CD14-positive monocyte (primary cell): ENCODE measurements around the gene PCGF1. TPM values are rescaled to one million over a fixed set of nuclear protein-coding genes. Genes with fewer than 3 reads are reported as not detected.
A peak's percentile ranks its signal among the peaks of the same experiment; 100 is the strongest.

Experiments used
- DNase-seq, 3 donors: peaks; one replicate each; pipeline ENCODE4 v3.0.0-alpha.2; 2011 to 2022
- H2AFZ ChIP-seq: 2 replicates; pipeline ENCODE4 v1.6.0; 2012; ENCODE audit warnings: mild to moderate bottlenecking, low read depth, low read length, inconsistent platforms; ENCODE audit not compliant: insufficient read depth, poor library complexity, severe bottlenecking
- H3K27ac ChIP-seq, 2 donors: 1 replicate in 1 of 2; 2 replicates in 1 of 2; pipeline ENCODE4 v1.5.1; 2012 to 2013; ENCODE audit warnings: low read length in 2 of 2, control low read depth in 1 of 2, inconsistent platforms in 1 of 2, low read depth in 1 of 2, mild to moderate bottlenecking in 1 of 2
- H3K27me3 ChIP-seq, 2 donors: one replicate each; pipeline versions ENCODE4 v1.6.0 to v1.6.1; 2011 to 2013; ENCODE audit warnings: low read length in 2 of 2; ENCODE audit not compliant: control insufficient read depth in 2 of 2, insufficient read depth in 2 of 2
- H3K36me3 ChIP-seq, 2 donors: replicated peaks in 1 of 2; 1 replicate in 1 of 2; 2 replicates in 1 of 2; pipeline versions ENCODE4 v1.5.1 to v1.6.1; 2012 to 2013; ENCODE audit warnings: low read length in 2 of 2, control low read depth in 1 of 2, inconsistent platforms in 1 of 2, mild to moderate bottlenecking in 1 of 2; ENCODE audit not compliant: insufficient read depth in 2 of 2, control insufficient read depth in 1 of 2
- H3K4me1 ChIP-seq, 2 donors: 1 replicate in 1 of 2; 2 replicates in 1 of 2; pipeline versions ENCODE4 v1.5.1 to v1.6.1; 2012 to 2013; ENCODE audit warnings: low read length in 2 of 2, control low read depth in 1 of 2, inconsistent platforms in 1 of 2, mild to moderate bottlenecking in 1 of 2, moderate library complexity in 1 of 2; ENCODE audit not compliant: insufficient read depth in 2 of 2, control insufficient read depth in 1 of 2
- H3K4me2 ChIP-seq: replicated peaks from 2 replicates; pipeline ENCODE3; 2012; ENCODE audit warnings: low read length, moderate library complexity, mild to moderate bottlenecking; ENCODE audit not compliant: poor library complexity, severe bottlenecking; ENCODE audit errors: extremely low read depth
- H3K4me3 ChIP-seq, 3 experiments: fragments of 200-600 bp in 1 of 3; sonication (generic) in 1 of 3; replicated peaks in 1 of 3; 1 replicate in 2 of 3; 2 replicates in 1 of 3; pipeline ENCODE4 v1.5.1; 2011 to 2013; ENCODE audit warnings: low read length in 3 of 3, mild to moderate bottlenecking in 3 of 3, control low read depth in 2 of 3, low read depth in 2 of 3, inconsistent platforms in 1 of 3, moderate library complexity in 1 of 3
- H3K79me2 ChIP-seq: 2 replicates; pipeline ENCODE4 v1.6.0; 2012; ENCODE audit warnings: mild to moderate bottlenecking, control low read depth, inconsistent platforms, low read length, moderate library complexity; ENCODE audit not compliant: insufficient read depth
- H3K9ac ChIP-seq: 2 replicates; pipeline ENCODE4 v1.6.0; 2017; ENCODE audit warnings: low read length, mild to moderate bottlenecking; ENCODE audit not compliant: insufficient read depth, poor library complexity, severe bottlenecking
- H3K9me3 ChIP-seq, 2 donors: replicated peaks in 1 of 2; 1 replicate in 1 of 2; 2 replicates in 1 of 2; pipeline versions ENCODE4 v1.5.1 to v1.6.1; 2012 to 2013; ENCODE audit warnings: low read length in 2 of 2, control low read depth in 1 of 2; ENCODE audit not compliant: control insufficient read depth in 1 of 2, insufficient read depth in 1 of 2
- H4K20me1 ChIP-seq: 2 replicates; pipeline ENCODE4 v1.6.0; 2012; ENCODE audit warnings: mild to moderate bottlenecking, low read length, control low read depth, moderate library complexity; ENCODE audit not compliant: insufficient read depth
- H3K27ac Mint-ChIP-seq, 7 donors: one replicate each; pipeline ENCODE4 v1.8.0; 2020; ENCODE audit warnings: mild to moderate bottlenecking in 7 of 7, mixed read lengths in 7 of 7, moderate library complexity in 6 of 7, inconsistent platforms in 2 of 7
- H3K27me3 Mint-ChIP-seq, 3 donors: one replicate each; pipeline ENCODE4 v1.8.0; 2021 to 2022; ENCODE audit warnings: low read depth in 3 of 3, mild to moderate bottlenecking in 3 of 3, mixed read lengths in 3 of 3, moderate library complexity in 3 of 3, inconsistent platforms in 1 of 3
- H3K36me3 Mint-ChIP-seq, 2 donors: one replicate each; pipeline ENCODE4 v1.8.0; 2020; ENCODE audit warnings: mixed read lengths in 2 of 2, inconsistent platforms in 1 of 2, mild to moderate bottlenecking in 1 of 2
- H3K4me1 Mint-ChIP-seq: one replicate; pipeline ENCODE4 v1.8.0; 2020; ENCODE audit warnings: mild to moderate bottlenecking, mixed read lengths
- H3K4me3 Mint-ChIP-seq, 2 donors: one replicate each; pipeline ENCODE4 v1.8.0; 2020; ENCODE audit warnings: mild to moderate bottlenecking in 2 of 2, mixed read lengths in 2 of 2, moderate library complexity in 1 of 2
- H3K9me3 Mint-ChIP-seq, 7 donors: one replicate each; pipeline ENCODE4 v1.8.0; 2020 to 2022; ENCODE audit warnings: mixed read lengths in 7 of 7, mild to moderate bottlenecking in 6 of 7, moderate library complexity in 6 of 7, inconsistent platforms in 2 of 7
- WGBS: methylation state at CpG from one replicate; pipeline ENCODE4 v1.1.5; 2013; ENCODE audit warnings: missing lambda C conversion rate; ENCODE audit not compliant: insufficient coverage; 5-methylcytosine and 5-hydroxymethylcytosine counted together
- intact Hi-C, 2 donors: fragments of 100-400 bp; cut with micrococcal nuclease; formaldehyde crosslinking; loops; one replicate each; pipeline versions ENCODE4 v1.15.0 to v1.15.1; 2023
- polyA plus RNA-seq, 3 donors: library from polyadenylated mRNA; depleted of rRNA in 1 of 3; unstranded in 2 of 3; stranded (reverse) in 1 of 3; fragments of 300-500 nt in 2 of 3; fragments of >200 nt in 1 of 3; fragmentation: Illumina TruSeq in 2 of 3; gene quantifications; 1 replicate in 2 of 3; 2 replicates in 1 of 3; pipeline ENCODE4 v1.2.3, GENCODE V29; 2012 to 2021
- TF ChIP-seq, protein P1 (sequence below): fragments of 200-600 bp; IDR thresholded peaks from one replicate; pipeline ENCODE4 v1.8.0; 2022; ENCODE audit warnings: antibody characterized with exemption, mild to moderate bottlenecking

PCGF1 gene
- polyA plus RNA-seq, 3 donors, result 18.0 to 30.5 (median 20.5) TPM

GRCh38 chr2:74500578-74500946 is 6.9 kb downstream of the PCGF1 start:
- H3K27ac ChIP-seq, result no peak overlapping the region
- DNase-seq, result no peak
- H3K36me3 ChIP-seq, result no peaks in the 10 kb centered on the region
- Mint-ChIP-seq H3K4me1 (peaks cover 62% of the 10 kb centered on the region), H3K27ac (peak overlapping the region in 1 of 7 donors; percentile 18), H3K4me3 (peak overlapping the region in 1 of 2 donors; percentile 96), H3K9me3 (peaks cover 0 to 27% (median 4%) of the 10 kb centered on the region in 7 donors), H3K36me3 (peaks cover 36 to 48% of the 10 kb centered on the region in 2 donors), H3K27me3 (peaks cover 62 to 77% (median 64%) of the 10 kb centered on the region in 3 donors)
- H2AFZ ChIP-seq, result no peak overlapping the region
- H4K20me1 ChIP-seq, result no peaks in the 10 kb centered on the region
- intact Hi-C loops, result no loop called here
- H3K27me3 ChIP-seq, result peaks cover 51 to 66% of the 10 kb centered on the region in 2 donors
- H3K79me2 ChIP-seq, result peaks cover 14% of the 10 kb centered on the region
- peaks cover 59 to 65% of the 10 kb centered on the region in 2 donors for H3K4me1 ChIP-seq
- H3K4me3 ChIP-seq, result no peak overlapping the region
- H3K9me3 ChIP-seq, result peaks cover 0 to 20% of the 10 kb centered on the region in 2 donors
- TF ChIP-seq, protein P1, sequence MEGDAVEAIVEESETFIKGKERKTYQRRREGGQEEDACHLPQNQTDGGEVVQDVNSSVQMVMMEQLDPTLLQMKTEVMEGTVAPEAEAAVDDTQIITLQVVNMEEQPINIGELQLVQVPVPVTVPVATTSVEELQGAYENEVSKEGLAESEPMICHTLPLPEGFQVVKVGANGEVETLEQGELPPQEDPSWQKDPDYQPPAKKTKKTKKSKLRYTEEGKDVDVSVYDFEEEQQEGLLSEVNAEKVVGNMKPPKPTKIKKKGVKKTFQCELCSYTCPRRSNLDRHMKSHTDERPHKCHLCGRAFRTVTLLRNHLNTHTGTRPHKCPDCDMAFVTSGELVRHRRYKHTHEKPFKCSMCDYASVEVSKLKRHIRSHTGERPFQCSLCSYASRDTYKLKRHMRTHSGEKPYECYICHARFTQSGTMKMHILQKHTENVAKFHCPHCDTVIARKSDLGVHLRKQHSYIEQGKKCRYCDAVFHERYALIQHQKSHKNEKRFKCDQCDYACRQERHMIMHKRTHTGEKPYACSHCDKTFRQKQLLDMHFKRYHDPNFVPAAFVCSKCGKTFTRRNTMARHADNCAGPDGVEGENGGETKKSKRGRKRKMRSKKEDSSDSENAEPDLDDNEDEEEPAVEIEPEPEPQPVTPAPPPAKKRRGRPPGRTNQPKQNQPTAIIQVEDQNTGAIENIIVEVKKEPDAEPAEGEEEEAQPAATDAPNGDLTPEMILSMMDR, result no peak
- H3K4me2 ChIP-seq, result no peak overlapping the region
- H3K9ac ChIP-seq, result no peak overlapping the region

- no peaks in the 10 kb centered on the region for H4K20me1 ChIP-seq
- H3K27me3 ChIP-seq, result peaks cover 51 to 66% of the 10 kb centered on the region in 2 donors
- H3K9ac ChIP-seq, result no peak overlapping the region
- H3K4me3 Mint-ChIP-seq, result peak overlapping the region in 1 of 2 donors; percentile 96
- peak overlapping the region; percentile 87 for H3K4me2 ChIP-seq
- TF ChIP-seq, protein P1, result no peak
- peaks cover 0 to 27% (median 4%) of the 10 kb centered on the region in 7 donors for H3K9me3 Mint-ChIP-seq
- no peaks in the 10 kb centered on the region for H3K36me3 ChIP-seq
- WGBS, result 57% methylated on average over 12 of the region's 15 CpGs
- peaks cover 0 to 20% of the 10 kb centered on the region in 2 donors for H3K9me3 ChIP-seq
- H2AFZ ChIP-seq, result no peak overlapping the region
- H3K36me3 Mint-ChIP-seq, result peaks cover 36 to 46% of the 10 kb centered on the region in 2 donors
- peaks cover 54 to 60% of the 10 kb centered on the region in 2 donors for H3K4me1 ChIP-seq
- peaks cover 57% of the 10 kb centered on the region for H3K4me1 Mint-ChIP-seq
- peak overlapping the region in 1 of 7 donors; percentile 4 for H3K27ac Mint-ChIP-seq
- no peak overlapping the region for H3K27ac ChIP-seq
- intact Hi-C loops, result no loop called here
- peak overlapping the region in 1 of 3 experiments; percentile 79 for H3K4me3 ChIP-seq
- peaks cover 10% of the 10 kb centered on the region for H3K79me2 ChIP-seq
- no peak for DNase-seq
- peaks cover 62 to 81% (median 64%) of the 10 kb centered on the region in 3 donors for H3K27me3 Mint-ChIP-seq
Observed at GRCh38 chr2:74499940-74500577, 7.4 kb downstream of the PCGF1 start.
